NCI-H526 (cell line): ENCODE results near the gene AVPR2.

Source experiments
- DNase-seq, 2 experiments: peaks; one replicate each; lab custom pipeline; 2025; lab: John Stamatoyannopoulos, UW

Gene AVPR2

GRCh38 chrX:153952373-153953026, 48.0 kb downstream of the AVPR2 start:
- DNase-seq: no peak

- peak in 1 of 2 experiments; percentile 71 for DNase-seq
These were observed 48.9 kb downstream of the AVPR2 start for GRCh38 chrX:153953342-153953830.

GRCh38 chrX:153953892-153954557, 49.6 kb downstream of the AVPR2 start:
- no peak for DNase-seq

- DNase-seq: no peak
These were observed 50.2 kb downstream of the AVPR2 start for GRCh38 chrX:153954558-153955227.

GRCh38 chrX:153955228-153955732, 50.8 kb downstream of the AVPR2 start:
- DNase-seq: no peak

GRCh38 chrX:153956044-153956907, 51.8 kb downstream of the AVPR2 start:
- no peak for DNase-seq
